CD4-positive, alpha-beta T cell treated with Interferon alpha-2 for 1 hour (primary cell): ENCODE results near the gene CHRND.
"Not testable (repeated sequence)": the region's sequence is repeated elsewhere in the genome, so short reads cannot be mapped to it uniquely, and the experiment has no call there.

Source experiments
- DNase-seq, 2 donors: peaks; one replicate each; pipeline ENCODE4 v3.0.0-alpha.2; 2020 to 2022

CHRND gene

DNA sequence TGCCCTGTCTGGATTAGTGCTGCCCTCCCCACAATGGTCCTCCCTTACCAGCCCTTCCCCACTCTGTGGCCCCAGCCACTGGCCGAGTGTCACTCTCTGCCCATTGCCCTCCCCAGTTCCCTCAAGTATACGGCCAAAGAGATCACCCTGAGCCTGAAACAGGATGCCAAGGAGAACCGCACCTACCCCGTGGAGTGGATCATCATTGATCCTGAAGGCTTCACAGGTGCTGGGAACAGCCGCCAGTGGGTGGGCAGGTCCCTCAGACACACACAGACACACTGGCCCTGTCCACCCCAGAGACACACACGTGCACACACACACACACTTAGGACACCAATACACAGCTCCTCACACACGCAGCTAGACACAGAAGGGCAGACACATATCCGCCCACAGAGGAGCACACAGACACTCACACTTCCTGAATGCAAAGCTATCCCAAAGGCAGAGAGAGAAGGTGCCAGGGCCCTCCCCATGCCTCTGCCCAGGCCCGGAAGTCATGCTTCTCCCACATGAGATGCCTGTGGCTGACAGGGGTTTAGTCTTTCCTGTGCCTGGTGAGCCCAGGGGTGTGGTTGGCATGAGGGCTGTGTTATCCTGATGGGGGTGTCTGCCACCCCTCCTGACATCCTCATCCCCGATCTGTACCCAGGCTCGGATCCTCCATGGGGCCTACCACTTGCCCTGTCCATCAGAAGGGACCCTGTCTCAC, 2.9 kb downstream of the CHRND start:
- no peak for DNase-seq

DNA sequence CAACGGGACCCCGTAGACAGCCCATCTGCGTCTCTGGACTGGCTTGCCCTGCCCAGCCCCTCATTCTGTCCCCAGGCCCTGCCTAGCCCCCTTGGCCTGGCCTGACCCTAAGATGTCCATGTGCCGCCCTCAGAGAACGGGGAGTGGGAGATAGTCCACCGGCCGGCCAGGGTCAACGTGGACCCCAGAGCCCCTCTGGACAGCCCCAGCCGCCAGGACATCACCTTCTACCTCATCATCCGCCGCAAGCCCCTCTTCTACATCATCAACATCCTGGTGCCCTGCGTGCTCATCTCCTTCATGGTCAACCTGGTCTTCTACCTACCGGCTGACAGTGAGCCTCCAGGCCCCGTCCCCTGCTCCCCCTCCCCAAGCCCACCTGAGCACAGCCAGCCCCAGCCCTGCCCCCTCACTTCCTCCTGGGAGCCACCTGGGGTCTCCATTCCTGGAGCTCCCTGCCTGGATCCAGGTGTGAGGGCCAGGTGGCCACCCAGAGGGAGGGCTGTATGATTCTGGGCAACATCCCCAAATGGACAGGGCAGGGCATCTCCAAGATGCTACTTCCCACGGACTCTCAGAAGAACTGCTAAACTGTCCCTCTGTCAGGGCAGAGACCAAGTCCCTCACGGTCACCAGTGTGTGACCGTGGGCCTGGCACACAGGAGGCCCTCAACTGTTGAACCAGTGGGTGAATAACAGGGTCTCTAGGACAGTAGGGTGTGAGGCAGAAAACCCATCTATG, 4.0 kb downstream of the CHRND start:
- DNase-seq: no peak

DNA sequence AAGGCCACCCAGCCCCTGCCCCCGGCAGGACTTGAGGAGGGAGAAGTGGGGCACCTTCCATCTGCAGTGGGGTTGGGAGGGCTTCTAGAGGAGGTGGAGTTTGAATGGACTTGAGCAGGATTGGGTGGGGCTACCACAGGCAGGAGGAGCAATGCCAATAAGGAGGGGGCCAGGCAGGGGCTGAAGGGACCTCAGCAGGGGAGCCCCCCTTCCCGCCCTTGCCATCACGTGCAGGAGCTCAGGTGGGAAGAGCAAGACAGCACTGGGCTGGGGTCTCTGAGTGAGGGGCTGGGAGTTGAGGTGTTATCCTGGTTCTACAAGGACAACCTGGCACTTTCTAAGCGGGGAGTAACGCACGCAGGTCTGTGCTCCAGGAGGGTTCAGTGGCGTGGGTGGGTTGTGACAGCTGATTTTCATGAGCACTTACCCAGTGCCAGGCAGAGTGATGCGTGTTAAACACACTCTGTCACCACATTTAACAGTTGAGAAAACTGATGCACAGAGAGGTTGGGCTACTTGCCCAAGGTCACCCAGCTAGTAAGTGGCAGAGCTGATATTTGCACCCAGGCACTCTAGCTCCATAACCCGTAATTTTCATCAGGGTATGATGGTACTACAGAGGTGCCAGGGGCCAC, 4.8 kb downstream of the CHRND start:
- no peak for DNase-seq

DNA sequence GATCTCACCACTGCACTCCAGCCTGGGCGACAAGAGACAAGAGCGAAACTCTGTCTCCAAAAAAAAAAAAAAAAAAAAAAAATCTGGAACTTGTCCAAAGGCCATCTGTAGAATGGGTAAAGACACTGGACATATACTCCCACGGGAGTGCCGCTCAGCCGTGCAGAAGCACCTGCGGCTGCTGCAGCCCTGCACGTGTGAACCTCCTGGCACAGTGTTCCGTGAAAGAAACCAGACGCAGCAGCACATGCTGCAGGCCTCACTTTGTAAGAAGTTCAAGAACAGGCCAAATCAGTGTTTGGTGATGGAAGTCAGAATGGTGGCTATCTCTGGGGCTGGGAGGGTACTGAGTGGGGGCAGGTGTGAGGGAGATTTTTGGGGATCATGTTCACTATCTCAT, 6.5 kb downstream of the CHRND start:
- no peak for DNase-seq

DNA sequence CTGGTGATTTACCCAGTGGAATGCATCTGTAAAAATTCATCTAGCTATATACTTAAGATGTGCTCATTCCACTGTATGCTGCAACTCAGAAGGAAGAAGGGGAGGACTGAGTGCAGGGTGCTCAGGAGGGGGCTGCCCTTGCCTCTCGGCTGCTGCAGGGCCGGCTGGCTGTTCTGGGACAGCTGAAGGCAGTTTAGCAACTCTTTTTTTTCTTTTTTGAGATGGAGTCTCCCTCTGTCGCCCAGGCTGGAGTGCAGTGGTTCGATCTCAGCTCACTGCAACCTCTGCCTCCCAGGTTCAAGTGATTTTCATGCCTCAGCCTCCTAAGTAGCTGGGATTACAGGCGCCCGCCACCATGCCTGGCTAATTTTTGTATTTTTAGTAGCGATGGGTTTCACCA, 6.9 kb downstream of the CHRND start:
- DNase-seq: not testable (repeated sequence)

DNA sequence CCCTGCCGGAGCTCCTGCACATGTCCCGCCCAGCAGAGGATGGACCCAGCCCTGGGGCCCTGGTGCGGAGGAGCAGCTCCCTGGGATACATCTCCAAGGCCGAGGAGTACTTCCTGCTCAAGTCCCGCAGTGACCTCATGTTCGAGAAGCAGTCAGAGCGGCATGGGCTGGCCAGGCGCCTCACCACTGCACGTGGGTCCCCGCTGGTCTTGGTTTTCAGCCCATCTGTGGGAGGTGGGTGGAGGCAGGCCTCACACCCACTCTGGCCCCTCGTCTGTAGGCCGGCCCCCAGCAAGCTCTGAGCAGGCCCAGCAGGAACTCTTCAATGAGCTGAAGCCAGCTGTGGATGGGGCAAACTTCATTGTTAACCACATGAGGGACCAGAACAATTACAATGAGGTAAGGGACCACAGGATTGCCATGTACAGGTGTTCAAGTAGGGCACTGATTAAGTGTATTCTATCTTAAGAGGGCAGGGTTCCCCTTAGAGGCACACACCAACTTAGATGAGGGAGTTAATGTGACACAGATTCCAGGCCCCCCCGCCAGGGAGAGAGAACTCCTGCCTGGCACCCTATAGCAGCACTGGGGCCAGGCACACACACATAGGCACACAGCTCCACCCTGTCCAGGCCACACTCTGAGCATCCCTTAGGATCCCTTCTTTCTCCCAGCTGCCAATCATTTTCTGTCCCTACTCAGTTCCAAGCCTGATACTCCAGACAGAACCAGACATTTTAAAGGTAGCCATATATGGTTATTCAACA, 8.2 kb downstream of the CHRND start:
- DNase-seq: no peak

DNA sequence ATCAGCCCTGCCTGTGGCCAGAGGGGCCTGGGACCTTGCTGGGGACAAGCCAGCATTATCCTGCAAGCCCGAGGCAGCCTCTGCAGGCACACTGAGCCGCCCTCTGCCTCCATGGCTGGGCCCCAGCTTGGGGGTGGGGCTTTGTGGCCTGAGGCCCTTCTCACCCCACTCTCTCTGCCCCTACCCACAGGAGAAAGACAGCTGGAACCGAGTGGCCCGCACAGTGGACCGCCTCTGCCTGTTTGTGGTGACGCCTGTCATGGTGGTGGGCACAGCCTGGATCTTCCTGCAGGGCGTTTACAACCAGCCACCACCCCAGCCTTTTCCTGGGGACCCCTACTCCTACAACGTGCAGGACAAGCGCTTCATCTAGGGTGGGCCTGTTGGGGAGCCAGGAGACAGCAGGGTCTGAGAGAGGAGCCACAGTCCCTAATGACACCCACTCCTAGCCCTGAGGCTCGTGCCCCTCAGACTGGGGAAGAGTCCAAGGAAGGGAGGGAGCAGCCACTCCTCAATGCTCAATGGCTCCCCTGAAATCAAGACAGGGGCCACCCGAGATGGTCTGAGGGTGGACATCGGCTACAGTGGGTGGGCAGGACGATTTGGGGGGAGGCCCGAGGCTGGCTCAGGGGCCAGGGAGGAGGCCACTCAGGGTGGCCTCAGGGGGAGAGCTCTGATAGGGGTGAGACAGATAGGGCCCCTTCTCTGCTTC, 9.1 kb downstream of the CHRND start:
- no peak for DNase-seq

DNA sequence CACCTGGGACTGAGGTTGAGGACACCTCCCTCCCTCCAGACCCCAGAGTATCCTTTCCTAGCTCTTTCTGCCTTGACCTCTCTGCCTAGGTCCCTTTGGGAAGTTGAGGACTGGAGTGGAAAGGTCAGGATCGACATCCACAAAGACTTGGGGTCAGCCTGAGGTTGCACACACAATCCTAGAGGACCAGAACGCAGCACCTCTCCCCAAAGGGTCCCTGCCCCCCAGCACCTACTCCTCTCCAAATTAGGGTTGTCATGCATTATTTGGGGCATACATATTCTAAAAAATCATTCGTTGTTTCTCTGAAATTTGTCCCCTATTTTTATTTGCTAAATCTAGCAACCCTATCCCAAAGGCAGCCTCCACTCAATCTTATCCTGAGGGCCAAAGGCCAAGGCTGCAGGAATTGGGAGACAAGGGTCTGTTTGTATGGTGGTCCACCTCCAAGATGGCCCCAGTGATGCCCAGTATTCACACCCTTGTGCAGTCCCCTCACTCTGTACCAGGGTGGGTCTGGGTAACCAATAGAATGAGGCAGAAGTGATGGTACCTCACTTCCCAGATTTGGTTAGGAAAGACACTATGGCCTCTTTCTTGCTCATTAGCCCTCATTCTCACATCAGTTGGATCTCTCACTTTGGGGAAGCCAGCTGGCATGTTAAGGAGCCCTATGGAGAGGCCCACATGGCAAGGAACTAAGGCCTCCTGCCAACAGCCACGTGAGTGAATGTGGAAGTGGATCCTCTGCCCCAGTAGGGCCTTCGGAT, 10.0 kb downstream of the CHRND start:
- no peak for DNase-seq

DNA sequence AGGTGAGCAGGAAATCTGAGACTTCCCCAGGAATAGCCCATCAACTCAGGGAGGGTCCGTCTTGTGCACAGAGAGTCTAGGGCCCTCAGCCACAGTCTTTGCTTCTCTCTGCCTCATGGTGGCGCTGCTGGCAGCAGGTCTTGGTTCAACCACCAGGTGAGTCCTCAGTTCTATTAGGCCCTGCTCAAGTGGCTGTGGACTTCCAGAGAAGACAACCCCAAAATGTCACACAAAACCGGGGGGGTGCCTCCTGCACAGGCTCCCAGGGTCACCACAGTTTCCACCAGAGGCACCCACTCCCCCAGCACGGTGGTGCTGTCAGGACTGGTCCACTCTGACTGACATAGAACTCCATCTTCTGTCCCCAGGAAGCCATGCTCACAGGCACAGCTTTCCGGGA, 11.1 kb downstream of the CHRND start:
- DNase-seq: no peak

DNA sequence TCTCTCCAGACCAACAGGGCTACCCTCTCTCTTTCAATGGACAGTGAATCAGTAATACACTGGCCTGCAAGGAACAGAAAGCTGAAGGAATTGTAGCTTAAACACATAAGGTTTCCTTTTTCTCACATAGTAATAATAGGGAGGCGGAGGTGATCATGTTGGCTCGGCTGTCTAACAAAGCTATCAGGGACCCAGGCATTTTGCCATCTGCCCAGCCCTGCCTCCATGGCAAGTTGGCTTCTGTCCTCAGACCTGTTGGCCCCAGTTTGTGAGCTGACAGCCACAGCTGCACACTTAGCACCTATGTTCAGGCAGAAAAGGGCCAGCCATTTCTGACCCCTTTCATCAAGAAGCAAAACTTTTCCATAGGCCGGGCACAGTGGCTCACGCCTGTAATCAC, 11.5 kb downstream of the CHRND start:
- DNase-seq: no peak

DNA sequence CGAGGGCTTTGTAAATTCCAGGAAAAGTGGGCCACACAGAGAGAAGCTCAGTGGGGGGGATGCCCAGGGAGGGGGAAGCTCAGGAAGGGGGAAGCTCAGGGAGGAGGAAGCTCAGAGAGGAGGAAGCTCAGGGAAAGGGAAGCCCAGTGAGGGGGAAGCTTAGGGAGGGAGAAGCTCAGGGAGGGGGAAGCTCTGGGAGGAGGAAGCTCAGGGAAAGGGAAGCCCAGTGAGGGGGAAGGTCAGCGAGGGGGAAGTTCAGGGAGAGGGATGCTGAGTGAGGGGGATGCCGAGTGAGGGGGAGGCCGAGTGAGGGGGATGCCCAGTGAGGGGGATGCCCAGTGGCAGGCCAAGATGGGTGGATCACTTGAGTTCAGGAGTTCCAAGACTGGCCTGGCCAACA, 12.7 kb downstream of the CHRND start:
- DNase-seq: no peak

DNA sequence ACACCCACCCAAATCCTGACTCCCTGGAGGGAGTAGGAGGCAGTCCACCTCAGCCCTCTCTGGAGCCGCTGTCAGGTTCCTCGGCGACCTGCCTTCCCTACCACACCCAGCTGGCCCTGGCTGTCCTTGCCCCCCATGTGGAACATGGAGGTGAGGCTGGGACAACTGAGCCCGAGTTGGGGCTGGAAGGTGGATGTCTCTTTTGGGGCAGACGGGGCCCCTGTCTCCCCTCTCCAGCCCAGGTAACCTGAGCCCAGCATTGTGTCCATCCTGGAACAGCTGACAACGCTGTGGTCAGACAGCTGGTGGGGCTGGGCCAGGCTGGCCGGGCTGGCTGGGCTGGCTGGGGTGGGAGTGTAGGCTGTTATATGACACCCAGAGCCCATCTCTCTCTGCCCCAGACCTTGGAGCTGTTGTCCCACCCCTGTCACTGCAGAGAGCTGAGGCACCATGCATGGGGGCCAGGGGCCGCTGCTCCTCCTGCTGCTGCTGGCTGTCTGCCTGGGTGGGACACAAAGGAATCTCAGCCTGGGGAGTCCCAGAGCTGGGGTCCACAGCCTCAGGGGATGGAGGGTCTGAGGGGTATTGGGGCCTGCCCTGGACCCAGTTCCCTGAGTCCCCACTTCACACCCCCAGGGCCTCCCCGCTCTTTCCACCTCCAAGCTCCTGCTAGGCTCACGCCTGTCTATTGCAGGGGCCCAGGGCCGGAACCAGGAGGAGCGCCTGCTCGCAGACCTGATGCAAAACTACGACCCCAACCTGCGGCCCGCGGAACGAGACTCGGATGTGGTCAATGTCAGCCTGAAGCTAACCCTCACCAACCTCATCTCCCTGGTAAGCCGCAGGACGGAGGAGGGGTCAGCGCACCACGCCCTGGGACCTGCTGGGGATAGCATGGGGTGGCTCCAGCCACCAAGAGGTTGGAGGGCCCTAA, 13.6 kb downstream of the CHRND start, which contains the start of gene CHRNG:
CHRNG (plus strand) TSS at position 395 of the 934 bp plus-strand sequence; CDS start at position 451, 56 bp downstream.
- no peak for DNase-seq

DNA sequence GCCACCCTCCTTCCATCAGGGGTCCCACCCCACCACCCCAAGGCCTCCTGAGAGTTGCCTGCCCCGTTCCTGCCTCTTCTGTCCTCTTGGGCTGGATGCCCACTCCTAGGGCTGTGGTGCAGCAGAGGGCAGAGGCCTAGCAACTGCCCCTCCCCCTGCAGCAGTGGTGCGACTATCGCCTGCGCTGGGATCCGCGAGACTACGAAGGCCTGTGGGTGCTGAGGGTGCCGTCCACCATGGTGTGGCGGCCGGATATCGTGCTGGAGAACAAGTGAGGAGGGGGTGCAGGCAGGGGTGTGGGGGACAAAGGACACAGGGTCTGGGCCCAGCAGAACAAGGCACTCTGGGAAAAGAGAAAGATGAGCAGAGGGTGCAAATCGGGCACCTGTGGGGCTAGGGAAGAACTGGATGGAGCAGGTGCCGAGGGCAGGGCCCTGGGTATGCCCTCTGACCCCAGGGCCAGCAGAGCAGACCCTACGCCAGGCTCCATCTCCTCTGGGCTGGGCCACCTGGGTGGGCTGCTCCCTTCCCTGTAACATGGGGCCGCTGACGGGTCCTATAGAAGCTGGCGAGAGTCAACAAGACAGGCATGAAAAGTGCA, 14.6 kb downstream of the CHRND start:
- no peak for DNase-seq

DNA sequence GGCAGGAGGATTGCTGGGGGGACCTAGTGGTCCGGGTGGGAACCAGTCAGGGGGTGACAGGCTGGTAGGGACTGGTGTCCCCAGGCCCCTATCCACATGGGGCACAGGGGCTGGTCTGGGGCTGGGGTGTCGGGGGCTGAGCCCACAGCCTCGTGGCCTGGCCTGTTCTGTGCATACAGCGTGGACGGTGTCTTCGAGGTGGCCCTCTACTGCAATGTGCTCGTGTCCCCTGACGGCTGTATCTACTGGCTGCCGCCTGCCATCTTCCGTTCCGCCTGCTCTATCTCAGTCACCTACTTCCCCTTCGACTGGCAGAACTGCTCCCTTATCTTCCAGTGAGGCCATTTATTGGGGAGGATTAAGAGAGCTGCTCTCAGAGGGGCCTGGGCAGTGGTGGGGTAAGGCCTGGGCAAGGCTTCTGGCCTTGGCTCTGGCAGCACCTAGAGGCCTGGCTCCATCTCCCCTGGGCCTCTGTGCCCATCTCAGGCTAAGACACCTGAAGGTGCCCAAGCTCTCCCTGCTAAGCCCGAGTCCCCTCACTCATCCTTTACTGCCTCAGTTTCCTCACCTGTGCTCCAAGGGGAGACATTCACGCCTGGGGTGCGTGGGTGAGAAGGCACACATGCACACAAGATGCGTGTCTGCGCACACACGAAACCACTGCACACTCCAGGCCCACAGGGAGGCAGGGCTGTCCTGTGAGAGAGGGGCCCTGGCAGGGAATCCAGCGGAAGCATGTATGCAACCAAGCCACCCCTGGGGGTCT, 15.4 kb downstream of the CHRND start:
- no peak for DNase-seq

DNA sequence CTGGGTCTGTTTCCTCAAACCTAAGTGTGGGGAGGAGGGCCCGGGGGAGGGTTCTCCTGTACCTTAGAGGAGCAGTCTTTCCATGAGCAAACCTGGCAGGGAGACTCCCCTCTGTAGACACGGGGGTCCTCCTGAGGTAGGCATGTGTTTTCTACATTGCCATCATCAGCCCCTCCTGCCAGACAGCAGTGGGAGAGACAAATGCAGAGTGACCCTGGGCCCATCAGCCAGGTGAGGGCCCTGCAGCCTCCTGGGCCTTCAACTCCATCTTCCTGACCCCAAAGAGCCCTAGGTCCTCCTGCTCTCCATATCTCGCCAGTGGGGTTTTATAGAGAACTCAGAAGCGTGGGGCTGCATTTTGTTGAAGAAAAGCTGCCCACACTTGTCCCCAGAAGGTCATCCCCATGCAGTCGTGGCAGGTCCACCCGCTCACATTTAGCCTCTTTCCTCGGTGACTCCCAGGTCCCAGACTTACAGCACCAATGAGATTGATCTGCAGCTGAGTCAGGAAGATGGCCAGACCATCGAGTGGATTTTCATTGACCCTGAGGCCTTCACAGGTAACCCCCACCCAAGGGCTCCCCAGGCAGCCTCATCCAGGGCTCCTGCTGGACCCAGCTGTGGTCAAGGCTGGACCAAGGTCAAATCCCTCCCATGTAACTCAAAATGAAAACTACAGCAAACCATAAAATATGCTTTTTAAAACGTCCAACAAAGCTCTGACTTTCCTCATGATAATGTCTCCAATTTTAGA, 16.2 kb downstream of the CHRND start:
- DNase-seq: no peak

DNA sequence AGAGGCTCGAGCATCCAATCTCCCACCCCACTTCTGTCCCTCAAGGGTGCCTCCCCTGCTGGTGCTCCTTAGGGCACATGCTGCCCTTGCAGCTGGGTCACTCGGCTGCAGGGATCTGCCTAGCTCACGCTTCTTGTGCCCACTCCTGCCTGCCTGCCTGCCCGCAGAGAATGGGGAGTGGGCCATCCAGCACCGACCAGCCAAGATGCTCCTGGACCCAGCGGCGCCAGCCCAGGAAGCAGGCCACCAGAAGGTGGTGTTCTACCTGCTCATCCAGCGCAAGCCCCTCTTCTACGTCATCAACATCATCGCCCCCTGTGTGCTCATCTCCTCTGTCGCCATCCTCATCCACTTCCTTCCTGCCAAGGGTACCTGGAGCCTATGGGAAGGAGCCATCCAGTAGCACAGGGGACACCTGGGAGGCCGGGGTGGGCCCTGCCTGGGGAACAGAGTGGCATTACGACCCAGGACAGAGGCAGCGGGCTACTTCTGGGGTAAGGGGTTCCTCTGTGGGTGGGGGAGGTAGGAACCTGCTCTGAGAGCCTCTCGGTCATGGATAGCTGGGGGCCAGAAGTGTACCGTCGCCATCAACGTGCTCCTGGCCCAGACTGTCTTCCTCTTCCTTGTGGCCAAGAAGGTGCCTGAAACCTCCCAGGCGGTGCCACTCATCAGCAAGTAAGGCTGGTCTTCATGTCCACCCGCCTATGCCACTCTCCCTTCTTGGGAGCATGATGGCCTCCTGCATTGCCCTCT, 16.9 kb downstream of the CHRND start:
- no peak for DNase-seq

DNA sequence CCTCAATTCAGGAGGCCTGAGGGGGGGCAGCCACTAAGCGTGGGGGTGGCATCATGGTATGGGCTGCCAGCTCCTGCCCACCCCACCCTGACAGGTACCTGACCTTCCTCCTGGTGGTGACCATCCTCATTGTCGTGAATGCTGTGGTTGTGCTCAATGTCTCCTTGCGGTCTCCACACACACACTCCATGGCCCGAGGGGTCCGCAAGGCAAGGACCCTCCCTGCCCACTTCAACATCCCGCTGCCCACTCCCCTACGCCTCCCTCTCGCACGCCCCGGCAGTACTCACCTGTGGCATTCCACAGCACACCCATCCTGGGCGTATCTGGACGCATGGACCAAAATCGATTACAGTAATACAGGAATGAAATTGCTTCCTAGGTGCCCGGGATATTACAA, 17.5 kb downstream of the CHRND start:
- no peak for DNase-seq
